Urothelium cell line (cell line): ENCODE measurements around the gene HORMAD2.
"Not testable (repeated sequence)": the region's sequence is repeated elsewhere in the genome, so short reads cannot be mapped to it uniquely, and the experiment has no call there.

Experiments used
- DNase-seq: peaks from one replicate; pipeline ENCODE4 v3.0.0; 2011; ENCODE audit warnings: low spot score, mixed read lengths
- FAIRE-seq: peaks from 2 replicates; lab custom pipeline; 2011; peaks lifted over from hg19 to GRCh38; lab: Jason Lieb, UNC

The HORMAD2 gene

DNA sequence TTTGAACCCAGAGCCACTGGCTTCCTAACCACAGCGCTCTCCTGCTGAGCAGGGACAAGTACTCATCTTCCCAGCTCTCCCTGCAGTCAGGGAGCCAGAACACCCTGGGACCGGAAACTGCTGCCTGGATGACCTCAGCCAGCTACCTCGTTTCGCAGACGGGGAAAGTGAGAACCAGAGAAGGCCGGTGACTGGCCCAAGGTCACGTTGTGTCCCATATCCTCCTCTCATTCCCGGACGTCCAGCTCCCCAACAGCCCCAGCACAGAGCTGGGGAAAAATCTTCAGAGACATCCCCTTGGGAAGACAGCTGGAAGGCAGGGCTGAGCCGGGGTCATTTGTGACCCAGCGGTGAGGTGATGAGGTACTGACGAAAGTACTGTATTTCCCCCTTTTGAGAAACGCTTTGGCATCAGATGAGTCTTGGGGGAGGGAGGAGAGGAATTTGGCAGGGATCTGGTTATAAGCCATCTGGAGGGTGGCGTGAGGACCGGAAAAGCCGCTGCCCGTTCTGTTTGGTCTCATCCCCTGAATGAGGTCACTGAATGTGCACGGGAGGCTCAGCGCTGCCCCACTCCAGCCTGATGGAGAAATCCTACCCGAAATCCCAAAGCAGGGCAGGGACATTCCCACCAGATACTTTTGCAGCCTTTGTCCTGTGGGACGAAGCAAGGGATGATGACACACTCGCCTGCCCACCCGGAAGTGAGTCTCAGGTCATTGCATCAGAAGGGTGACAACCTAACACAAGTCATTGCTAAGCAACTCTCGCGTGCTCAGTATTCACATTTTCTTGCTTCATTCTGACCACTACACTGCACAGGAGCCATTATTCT, 125.2 kb downstream of the HORMAD2 start:
- peak; percentile 99 for FAIRE-seq

DNA sequence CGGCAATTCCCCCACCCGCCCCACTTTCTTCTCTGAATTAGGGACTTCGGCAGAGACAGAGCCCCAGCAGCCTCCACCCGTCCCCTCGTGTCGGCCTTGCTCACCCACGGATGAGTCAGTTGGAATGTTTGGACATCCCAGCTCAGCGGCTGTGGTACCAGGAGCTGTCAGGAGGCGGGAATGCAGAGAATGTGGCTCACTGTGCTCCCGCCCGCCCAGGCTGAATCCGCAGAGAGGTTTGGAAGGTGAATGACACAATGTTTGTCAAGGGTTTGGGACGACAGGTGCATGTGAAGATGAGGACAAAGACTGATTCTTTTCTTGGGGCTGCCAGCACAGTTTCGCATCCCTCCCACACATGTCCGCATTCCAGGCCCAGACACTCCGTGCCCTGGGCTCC, 126.7 kb downstream of the HORMAD2 start:
- DNase-seq (peak; percentile 93), FAIRE-seq (peak; percentile 99)

More for the DNA sequence above, 125.2 kb downstream of the HORMAD2 start:
- peak; percentile 88 for DNase-seq

DNA sequence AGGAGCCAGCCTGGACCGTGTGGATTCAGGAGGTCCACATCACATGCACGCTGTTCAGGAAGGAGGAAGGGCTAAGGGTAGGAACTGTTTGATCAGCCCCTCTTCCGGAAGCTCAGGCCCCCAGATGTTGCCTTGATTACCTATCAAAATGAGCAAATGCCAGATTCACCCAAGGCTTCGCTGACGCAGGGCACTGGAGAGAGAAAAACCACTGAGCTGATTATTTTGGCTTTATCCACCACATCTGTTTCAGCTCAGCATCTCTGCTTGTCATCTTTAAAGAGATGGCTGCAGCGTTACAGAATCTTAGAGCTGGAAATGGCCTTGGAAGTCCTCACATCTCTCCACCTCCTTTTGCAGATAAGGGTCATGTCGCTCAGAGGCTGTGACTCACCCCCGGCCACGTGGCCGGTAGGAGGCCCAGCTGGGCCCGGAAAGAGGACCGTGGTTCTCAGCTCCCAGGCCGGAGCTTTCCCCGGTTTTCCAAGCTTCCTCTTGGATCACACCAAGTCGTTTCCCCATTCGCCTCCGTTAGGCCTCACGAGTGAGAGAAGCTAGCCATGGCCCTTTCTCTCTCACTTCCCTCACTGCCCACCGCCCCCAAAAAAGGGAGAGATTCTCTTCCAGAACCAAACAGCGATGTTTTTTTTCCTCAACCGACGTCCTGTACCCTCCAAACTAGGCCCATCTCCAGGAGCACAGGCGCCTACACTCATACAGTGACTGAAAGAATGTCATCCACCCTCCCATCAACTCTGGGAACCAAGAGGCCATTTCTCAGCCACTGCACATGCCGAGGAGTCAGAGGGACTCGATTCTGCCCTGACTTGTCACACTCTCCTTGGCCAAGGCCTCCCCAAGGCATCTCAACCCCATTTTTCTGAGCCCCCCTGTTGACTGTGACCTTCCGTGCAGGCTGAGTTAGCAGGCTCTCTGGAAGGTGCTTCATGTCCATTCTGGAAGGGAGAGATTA, 128.7 kb downstream of the HORMAD2 start:
- DNase-seq (no peak), FAIRE-seq (peak; percentile 20)

DNA sequence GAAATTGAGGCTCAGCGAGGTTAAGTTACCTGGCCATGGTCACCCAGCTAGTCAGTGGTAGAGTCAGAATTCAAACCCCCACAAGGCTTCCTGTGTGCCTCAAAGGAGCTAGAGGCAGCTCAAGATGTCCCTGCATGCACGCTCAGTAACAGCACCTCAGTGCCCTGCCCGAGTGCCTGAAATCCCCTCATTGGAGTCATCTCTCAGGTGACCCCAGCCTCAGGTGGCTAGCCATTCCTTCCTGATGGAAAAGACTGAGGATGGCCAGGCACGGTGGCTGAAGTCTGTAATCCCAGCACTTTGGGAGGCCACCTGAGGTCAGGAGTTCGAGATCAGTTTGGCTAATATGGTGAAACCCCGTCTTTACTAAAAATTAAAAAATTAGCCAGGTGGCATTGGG, 129.4 kb downstream of the HORMAD2 start:
- no peak for DNase-seq
- FAIRE-seq, result no peak

DNA sequence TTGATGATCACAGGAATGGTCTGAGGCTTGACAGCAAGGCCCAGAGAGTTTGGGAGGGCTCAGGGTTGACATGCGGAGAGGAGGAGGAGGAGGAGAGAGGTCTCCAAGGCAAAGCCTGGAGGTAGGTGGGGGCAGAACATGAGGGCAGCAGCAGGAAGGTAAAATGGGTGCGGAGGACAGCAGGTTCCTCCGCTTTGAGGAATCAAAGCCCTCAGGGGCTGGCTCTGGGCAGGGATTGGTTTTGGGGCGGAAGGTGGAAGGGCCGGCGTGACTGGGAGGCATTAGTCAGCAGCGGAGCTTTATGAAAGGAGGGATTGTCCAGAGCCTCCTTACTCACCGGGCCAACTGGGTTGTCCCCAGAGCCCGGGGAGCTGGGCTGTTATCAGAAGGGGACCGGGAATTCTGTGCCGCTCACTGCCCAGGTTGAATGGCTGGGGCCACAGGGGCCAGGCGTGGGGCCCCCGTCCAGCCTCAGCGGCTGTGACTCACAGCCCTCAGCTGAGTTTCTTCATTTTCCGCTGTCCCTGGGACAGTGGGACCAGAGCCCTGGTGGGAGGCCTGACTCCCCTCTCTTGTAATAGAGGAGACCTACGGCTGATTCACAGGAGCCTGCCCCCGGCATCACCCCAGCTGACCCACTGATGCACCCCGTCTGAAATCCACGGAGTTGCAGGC, 130.1 kb downstream of the HORMAD2 start:
- peak; percentile 85 for DNase-seq
- peak; percentile 66 for FAIRE-seq

DNA sequence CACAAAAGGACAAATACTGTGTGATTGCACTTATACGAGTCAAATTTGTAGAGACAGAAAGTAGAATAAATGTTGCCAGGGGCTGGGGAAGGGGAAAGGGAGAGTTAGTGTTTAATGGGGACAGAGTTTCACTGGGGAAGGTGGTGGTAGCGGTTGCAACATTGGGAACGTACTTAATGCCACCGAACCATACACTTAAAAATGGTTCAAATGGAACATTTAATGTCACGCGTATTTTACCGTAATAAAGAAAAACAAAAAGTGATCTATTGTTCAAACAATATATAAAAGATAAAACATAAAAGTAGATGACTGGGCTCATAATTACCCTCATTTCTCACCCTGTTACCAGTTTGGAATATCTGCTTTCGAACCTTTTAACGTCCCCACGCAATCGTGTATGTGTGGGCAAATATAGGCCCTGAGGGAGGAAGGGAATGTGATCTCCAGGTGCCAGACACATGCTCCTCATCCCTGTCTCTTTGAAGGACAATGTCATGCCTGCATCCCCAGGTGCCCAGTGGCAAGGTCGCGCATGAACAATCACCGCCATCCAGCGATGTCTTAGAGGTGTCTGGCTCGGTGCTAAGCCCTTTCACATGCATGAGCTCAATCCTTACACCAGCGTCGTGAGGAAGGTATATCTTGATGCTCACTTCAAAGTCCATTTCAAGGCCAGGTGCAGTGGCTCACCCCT, 131.0 kb downstream of the HORMAD2 start:
- FAIRE-seq (peak; percentile 79), DNase-seq (no peak)

DNA sequence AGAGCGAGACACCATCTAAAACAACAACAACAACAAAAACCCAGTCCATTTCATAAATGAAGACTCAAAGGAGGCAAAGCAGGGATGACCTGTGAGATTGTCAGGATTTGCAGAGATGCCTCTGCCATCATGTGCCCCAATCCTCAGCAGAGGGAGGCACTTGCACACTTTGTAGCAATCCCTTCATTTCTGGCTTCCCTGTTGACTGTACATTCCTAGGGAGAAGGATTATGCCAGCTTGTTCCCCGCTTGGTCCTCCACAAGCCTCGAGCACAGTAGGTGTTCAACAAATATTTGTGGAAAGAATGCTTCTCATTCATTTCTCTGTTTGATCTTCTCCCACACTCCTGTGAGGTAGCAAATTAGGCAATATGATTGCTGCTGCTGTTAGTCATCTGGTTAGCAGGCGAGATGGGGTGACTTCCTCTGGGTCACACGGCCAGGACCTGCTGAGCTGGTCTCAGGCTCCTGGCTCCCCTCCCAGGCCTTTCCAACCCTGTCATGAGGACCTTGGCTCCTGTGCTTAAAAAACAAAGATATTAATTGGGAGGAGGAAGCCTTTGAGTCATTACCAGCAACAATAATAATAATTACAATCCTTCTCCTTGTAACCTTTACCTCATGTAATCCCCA, 132.2 kb downstream of the HORMAD2 start:
- DNase-seq (peak; percentile 86), FAIRE-seq (peak; percentile 97)

DNA sequence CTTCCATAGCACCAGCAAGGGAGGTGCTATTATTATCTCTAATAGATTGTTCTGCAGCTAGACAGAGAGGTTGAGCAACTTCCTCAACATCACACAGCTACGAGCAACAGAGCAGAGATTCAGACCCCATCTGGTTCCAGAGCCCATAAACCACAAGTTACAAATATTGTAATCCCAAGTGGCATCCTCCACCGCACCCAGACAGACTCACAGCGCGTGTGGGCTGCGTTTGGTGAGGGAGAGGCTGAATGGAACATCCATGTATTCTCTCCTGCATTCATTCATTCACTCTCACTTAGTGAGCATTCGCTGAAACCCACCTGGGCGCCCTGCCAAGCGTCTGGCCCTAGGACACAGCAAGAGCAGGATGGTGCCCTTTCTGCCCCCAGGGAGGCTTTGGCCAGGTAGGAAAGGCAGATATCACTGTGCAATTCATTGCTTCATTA, 132.8 kb downstream of the HORMAD2 start:
- DNase-seq (peak; percentile 58), FAIRE-seq (peak; percentile 88)

DNA sequence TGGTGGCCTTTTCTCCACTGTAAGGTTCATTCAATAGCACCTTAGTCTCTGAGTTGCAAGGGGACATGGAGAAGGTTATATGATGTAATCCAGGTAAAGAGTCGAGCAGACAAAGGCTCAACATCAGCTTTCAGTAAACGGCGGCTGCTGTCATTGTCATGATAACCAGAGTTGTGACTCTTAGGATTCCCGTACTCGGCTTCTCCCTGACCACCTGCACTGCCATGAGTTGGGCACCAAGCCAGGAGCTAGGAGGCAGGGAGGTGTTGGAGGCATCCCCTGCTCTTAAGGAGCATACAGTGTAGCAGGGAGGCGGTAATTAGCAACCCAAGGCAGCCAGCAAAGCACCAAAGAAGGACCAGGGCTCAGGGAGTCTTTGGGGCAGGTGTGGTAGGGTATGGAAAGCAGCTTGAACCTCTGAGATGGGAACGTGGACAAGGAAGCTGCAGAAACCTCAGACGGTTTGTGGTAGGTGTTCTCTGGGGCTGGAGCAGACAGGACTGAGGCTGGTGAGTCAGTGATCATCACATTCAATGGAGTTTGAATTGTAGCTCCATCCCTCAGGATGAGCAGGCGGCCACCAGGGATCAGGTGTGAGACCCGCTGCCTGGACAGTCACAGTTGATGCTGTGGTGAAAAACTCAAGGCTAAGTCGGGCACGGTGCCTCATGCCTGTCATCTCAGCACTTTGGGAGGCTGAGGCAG, 134.6 kb downstream of the HORMAD2 start:
- DNase-seq, result peak; percentile 61
- FAIRE-seq, result peak; percentile 66

DNA sequence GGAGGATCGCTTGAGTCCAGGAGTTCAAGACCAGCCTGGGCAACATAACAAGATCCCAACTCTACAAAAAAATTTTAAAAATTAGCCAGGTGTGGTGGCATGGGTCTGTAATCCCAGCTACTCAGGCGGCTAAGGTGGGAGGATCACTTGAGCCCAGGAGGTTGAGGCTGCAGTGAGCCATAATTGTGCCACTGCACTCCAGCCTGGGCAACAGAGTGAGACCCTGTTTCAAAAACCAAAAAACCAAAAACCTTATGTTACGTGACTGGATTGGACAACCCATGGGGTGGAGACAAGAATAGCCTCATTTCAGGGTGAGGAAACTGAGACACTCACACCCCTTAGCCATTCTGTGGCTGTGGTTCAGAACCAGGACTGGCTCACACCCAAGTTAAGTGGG, 136.0 kb downstream of the HORMAD2 start:
- FAIRE-seq, result peak; percentile 68
- DNase-seq, result not testable (repeated sequence)

DNA sequence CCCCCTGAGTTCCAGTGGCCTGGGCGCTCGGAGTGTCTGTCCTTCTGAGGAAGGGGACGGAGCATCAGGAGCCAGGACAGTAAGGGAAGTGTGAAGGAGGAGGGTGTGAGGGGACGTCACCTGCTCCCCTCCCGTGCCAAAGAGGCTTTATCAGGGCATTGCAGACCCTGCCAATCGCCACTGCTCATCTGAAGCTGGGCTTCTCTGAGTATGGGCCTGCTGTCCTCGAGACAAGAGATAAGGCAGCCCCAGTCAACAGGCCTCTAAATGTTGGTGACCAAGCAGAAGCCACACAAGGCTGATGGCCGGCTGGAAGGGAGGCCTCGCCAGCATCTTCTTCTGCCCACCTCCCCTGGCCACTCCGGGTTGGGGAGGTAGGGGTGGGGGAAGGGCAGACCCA, 136.4 kb downstream of the HORMAD2 start:
- DNase-seq (no peak), FAIRE-seq (no peak)

DNA sequence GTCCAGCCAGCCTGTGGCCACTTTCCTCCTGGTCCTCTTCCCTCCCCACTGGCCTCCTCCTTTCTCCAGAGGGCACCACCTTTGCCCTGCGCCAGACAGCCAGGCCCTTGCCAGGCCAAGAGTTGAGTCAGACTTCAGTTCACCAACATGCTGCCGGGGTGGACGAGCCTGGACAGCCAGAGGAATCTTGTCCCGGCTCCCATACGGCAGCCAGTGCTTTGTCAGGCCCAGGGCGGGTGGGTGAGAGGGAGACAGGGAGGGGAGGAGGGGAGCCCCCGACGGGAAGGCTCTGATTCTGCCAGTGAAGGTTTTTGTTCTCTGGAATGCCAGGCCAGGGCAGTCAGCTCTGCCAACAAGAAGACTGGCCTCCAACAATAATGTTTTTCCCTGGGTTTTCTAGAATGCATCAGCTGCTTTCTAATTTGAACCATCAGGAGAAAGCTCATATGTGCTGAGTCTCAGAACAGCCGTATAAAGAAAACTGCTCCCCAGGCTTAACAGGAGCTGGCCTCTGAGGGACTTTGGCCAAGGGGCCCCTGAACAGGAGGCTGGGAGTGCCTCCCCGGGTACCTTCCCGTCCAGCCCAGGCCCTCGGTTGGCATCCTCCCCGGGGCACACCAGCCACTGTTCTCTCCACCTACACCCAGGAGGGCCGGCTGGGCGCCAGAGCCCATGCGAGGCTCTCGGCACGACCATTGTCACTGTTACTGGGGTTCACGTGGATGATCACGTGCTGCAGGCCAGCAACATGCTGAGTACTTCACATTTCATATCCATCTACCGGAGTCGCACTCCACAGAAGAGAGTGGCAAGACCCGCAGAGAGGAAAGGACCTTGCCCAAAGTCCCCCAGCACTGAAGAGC, 137.7 kb downstream of the HORMAD2 start:
- peak; percentile 66 for FAIRE-seq
- no peak for DNase-seq

DNA sequence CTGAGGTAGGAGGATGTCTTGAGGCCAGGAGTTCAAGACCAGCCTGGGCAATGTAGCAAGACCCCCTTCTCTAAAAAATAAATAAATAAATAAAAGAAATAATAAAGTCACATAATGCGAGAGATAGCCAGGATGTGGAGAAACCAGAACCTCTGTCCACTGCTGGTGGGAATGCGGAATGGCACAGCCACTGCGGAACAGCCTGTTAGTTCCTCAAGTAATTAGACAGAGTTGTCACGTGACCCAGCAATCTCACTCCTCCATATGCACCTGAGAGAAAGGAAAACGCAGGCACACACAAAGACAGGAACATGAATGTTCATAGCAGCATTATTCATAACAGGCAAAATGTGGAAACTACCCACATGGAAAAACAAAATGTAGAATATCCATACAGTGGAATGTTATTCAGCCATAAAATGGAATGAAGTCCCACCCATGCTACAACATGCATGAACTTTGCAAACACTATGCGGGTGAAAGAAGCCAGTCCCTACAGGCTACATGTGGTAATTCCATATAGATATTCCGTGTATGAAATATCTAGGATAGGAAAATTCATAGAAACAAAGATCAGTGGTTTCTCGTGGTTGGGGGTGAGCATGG, 138.9 kb downstream of the HORMAD2 start:
- no peak for DNase-seq
- FAIRE-seq, result peak; percentile 56

DNA sequence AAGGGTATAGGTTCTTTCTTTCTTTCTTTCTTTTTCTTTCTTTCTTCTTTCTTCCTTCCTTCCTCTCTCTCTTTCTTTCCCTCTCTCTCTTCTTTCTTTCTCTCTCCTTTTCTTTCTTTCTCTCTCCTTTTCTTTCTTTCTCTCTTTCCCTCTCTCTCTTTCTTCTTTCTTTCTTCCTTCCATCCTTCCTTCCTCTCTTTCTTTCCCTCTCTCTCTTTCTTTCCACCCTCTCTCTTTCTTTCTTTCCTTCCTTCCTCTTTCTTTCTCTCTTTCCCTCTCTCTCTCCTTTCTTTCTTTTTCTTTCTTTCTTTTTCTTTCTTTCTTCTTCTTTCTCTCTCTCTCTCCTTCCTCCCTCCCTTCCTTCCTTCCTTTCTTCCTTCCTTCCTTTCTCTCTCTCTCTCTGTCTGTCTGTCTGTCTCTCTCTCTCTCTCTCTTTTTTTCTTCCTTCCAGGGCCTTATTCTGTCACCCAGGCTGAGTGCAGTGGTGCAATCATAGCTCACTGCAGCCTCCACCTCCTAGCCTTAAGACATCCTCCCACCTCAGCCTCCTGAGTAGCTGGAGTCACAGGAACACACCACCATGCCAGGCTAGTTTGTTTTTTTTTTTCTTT, 139.5 kb downstream of the HORMAD2 start:
- no peak for DNase-seq
- FAIRE-seq, result no peak

DNA sequence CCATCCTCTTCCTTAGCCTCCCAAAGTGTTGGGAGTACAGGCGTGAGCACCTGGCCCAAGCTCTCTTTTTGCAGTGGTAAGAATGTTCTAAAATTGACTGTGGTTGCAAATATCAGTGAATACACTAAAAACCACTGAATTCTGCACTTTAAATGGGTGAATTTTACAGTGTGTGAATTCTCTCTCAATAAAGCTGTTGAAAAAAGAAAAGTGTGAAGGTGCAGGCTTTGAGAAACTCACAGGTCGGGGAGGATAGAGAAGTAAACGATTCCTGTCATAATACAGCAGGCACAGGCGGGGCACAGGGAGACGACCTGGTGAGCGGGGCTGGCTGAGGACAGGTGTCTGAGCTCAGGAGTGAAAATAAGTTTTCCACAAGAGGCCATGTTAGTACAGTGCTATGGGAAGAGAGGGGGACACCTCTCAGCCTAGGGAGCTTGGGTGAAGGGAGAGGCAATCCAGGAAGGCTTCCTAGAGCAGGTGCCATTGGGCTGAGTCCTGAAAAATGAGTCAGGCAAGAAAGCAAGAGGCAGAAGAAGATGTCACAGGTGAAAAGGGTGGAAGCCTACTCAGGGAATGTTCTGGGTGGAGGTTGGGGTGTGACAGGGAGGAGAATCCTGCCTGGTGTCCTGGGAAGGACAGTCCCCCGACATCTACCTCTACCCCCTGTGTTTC, 140.2 kb downstream of the HORMAD2 start:
- DNase-seq, result no peak
- FAIRE-seq, result no peak

DNA sequence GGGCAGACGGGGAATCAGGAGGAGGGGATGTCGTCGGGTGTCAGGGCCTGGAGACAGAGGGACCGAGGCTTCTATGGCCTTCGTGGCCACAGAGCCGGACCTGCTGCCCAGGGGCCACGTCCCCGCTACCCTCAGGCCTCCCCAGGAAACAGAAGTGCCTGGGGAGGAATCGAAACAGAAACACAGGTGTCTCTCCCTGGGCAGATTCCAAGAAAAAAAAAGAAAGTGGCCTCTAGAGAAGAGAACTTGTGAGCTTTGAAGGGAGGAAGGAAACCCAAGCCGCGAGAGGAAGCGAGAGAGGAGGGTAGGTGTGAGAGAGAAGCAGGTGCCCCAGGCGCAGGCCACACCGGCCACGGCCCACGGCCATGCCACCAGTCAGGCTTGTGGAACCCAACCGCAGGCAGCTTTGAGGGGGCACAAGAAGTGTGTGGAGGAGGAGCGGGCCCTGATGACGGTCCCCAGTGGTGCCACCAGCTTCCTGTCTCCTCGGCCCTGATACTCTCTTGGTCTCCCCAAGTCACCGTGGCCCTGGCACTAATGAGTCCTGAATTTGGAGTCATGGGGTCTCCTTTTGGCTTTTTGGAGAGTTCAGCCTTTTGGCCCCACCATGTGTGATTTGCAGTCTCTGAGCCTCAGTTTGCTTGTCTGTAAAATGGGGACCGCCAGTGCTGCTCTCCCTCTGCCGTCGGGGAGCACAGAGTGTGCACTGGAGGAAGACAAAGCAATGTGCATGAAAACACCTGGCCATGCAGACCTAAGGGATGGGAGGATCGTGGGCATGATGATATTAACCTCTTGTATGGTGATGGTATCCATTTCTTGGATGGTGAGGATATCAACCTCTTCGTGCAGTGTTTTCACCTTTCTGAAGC, 141.1 kb downstream of the HORMAD2 start:
- FAIRE-seq (peak; percentile 82), DNase-seq (no peak)
